ENCODE data around the gene DAW1.

DAW1 gene

GRCh38 chr2:227884511-227884947 lies 13.1 kb downstream of the DAW1 start:
- Histone ChIP-seq H3K27ac (ENCODE audit: low read length) (no peak overlapping the region), H3K4me1 (ENCODE audit: control insufficient read depth, low read depth, low read length) (no peaks in the 10 kb centered on the region), H3K36me3 (ENCODE audit: control insufficient read depth, low read depth, low read length) (no peaks in the 10 kb centered on the region), H3K27me3 (ENCODE audit: control insufficient read depth, insufficient read depth, low read length) (no peaks in the 10 kb centered on the region), H3K4me3 (ENCODE audit: low read length) (no peak overlapping the region), H3K9ac (ENCODE audit: low read length) (no peak overlapping the region), H3K9me3 (ENCODE audit: control insufficient read depth, low read depth, low read length) (no peaks in the 10 kb centered on the region)

- Histone ChIP-seq H3K4me3 (ENCODE audit: low read length) (no peak overlapping the region), H3K36me3 (ENCODE audit: control insufficient read depth, low read depth, low read length) (no peaks in the 10 kb centered on the region), H3K9me3 (ENCODE audit: control insufficient read depth, low read depth, low read length) (no peaks in the 10 kb centered on the region), H3K4me1 (ENCODE audit: control insufficient read depth, low read depth, low read length) (no peaks in the 10 kb centered on the region), H3K27me3 (ENCODE audit: control insufficient read depth, insufficient read depth, low read length) (no peaks in the 10 kb centered on the region), H3K9ac (ENCODE audit: low read length) (no peak overlapping the region), H3K27ac (ENCODE audit: low read length) (no peak overlapping the region)
These were observed 14.7 kb downstream of the DAW1 start for GRCh38 chr2:227886149-227886548.

GRCh38 chr2:227888289-227888688 lies 16.9 kb downstream of the DAW1 start:
- Histone ChIP-seq H3K4me1 (ENCODE audit: control insufficient read depth, low read depth, low read length) (no peaks in the 10 kb centered on the region), H3K36me3 (ENCODE audit: control insufficient read depth, low read depth, low read length) (no peaks in the 10 kb centered on the region)

GRCh38 chr2:227889336-227889735 lies 17.9 kb downstream of the DAW1 start:
- no peaks in the 10 kb centered on the region for H3K27me3 ChIP-seq (ENCODE audit: control insufficient read depth, insufficient read depth, low read length)
- no peak overlapping the region for H3K9ac ChIP-seq (ENCODE audit: low read length)
- H3K4me3 ChIP-seq (ENCODE audit: low read length): no peak overlapping the region
- H3K36me3 ChIP-seq (ENCODE audit: control insufficient read depth, low read depth, low read length): no peaks in the 10 kb centered on the region
- H3K9me3 ChIP-seq (ENCODE audit: control insufficient read depth, low read depth, low read length): no peaks in the 10 kb centered on the region
- H3K27ac ChIP-seq (ENCODE audit: low read length): no peak overlapping the region
- no peaks in the 10 kb centered on the region for H3K4me1 ChIP-seq (ENCODE audit: control insufficient read depth, low read depth, low read length)

More at GRCh38 chr2:227888289-227888688, 16.9 kb downstream of the DAW1 start:
- no peak overlapping the region for H3K27ac ChIP-seq (ENCODE audit: low read length)
- H3K27me3 ChIP-seq (ENCODE audit: control insufficient read depth, insufficient read depth, low read length): no peaks in the 10 kb centered on the region
- H3K9me3 ChIP-seq (ENCODE audit: control insufficient read depth, low read depth, low read length): no peaks in the 10 kb centered on the region
- no peak overlapping the region for H3K9ac ChIP-seq (ENCODE audit: low read length)
- H3K4me3 ChIP-seq (ENCODE audit: low read length): no peak overlapping the region

- H3K27me3 ChIP-seq (ENCODE audit: control insufficient read depth, insufficient read depth, low read length): no peaks in the 10 kb centered on the region
- H3K4me3 ChIP-seq (ENCODE audit: low read length): no peak overlapping the region
These were observed 19.2 kb downstream of the DAW1 start for GRCh38 chr2:227890495-227891079.

GRCh38 chr2:227891673-227892072 lies 20.2 kb downstream of the DAW1 start:
- no peak overlapping the region for H3K9ac ChIP-seq (ENCODE audit: low read length)
- no peaks in the 10 kb centered on the region for H3K4me1 ChIP-seq (ENCODE audit: control insufficient read depth, low read depth, low read length)
- H3K9me3 ChIP-seq (ENCODE audit: control insufficient read depth, low read depth, low read length): no peaks in the 10 kb centered on the region
- H3K4me3 ChIP-seq (ENCODE audit: low read length): no peak overlapping the region
- H3K36me3 ChIP-seq (ENCODE audit: control insufficient read depth, low read depth, low read length): no peaks in the 10 kb centered on the region
- H3K27me3 ChIP-seq (ENCODE audit: control insufficient read depth, insufficient read depth, low read length): no peaks in the 10 kb centered on the region
- H3K27ac ChIP-seq (ENCODE audit: low read length): no peak overlapping the region

More at GRCh38 chr2:227890495-227891079, 19.2 kb downstream of the DAW1 start:
- H3K27ac ChIP-seq (ENCODE audit: low read length): no peak overlapping the region
- H3K4me1 ChIP-seq (ENCODE audit: control insufficient read depth, low read depth, low read length): no peaks in the 10 kb centered on the region
- no peak overlapping the region for H3K9ac ChIP-seq (ENCODE audit: low read length)
- H3K9me3 ChIP-seq (ENCODE audit: control insufficient read depth, low read depth, low read length): no peaks in the 10 kb centered on the region
- H3K36me3 ChIP-seq (ENCODE audit: control insufficient read depth, low read depth, low read length): no peaks in the 10 kb centered on the region

- Histone ChIP-seq H3K4me1 (ENCODE audit: control insufficient read depth, low read depth, low read length) (no peaks in the 10 kb centered on the region), H3K27ac (ENCODE audit: low read length) (no peak overlapping the region), H3K36me3 (ENCODE audit: control insufficient read depth, low read depth, low read length) (no peaks in the 10 kb centered on the region), H3K9me3 (ENCODE audit: control insufficient read depth, low read depth, low read length) (no peaks in the 10 kb centered on the region), H3K4me3 (ENCODE audit: low read length) (no peak overlapping the region), H3K9ac (ENCODE audit: low read length) (no peak overlapping the region), H3K27me3 (ENCODE audit: control insufficient read depth, insufficient read depth, low read length) (no peaks in the 10 kb centered on the region)
These were observed 31.9 kb downstream of the DAW1 start for GRCh38 chr2:227903381-227903780.

GRCh38 chr2:227906991-227907390 lies 35.6 kb downstream of the DAW1 start:
- Histone ChIP-seq H3K9ac (ENCODE audit: low read length) (no peak overlapping the region), H3K27me3 (ENCODE audit: control insufficient read depth, insufficient read depth, low read length) (no peaks in the 10 kb centered on the region), H3K36me3 (ENCODE audit: control insufficient read depth, low read depth, low read length) (no peaks in the 10 kb centered on the region), H3K9me3 (ENCODE audit: control insufficient read depth, low read depth, low read length) (no peaks in the 10 kb centered on the region), H3K27ac (ENCODE audit: low read length) (no peak overlapping the region), H3K4me3 (ENCODE audit: low read length) (no peak overlapping the region), H3K4me1 (ENCODE audit: control insufficient read depth, low read depth, low read length) (no peaks in the 10 kb centered on the region)

- H3K4me1 ChIP-seq (ENCODE audit: control insufficient read depth, low read depth, low read length): no peaks in the 10 kb centered on the region
- H3K36me3 ChIP-seq (ENCODE audit: control insufficient read depth, low read depth, low read length): no peaks in the 10 kb centered on the region
- H3K27me3 ChIP-seq (ENCODE audit: control insufficient read depth, insufficient read depth, low read length): no peaks in the 10 kb centered on the region
- H3K27ac ChIP-seq (ENCODE audit: low read length): no peak overlapping the region
- H3K9me3 ChIP-seq (ENCODE audit: control insufficient read depth, low read depth, low read length): no peaks in the 10 kb centered on the region
- no peak overlapping the region for H3K9ac ChIP-seq (ENCODE audit: low read length)
- H3K4me3 ChIP-seq (ENCODE audit: low read length): no peak overlapping the region
These were observed 37.0 kb downstream of the DAW1 start for GRCh38 chr2:227908266-227909054.

GRCh38 chr2:227914362-227914761 lies 42.9 kb downstream of the DAW1 start:
- Histone ChIP-seq H3K27me3 (ENCODE audit: control insufficient read depth, insufficient read depth, low read length) (no peaks in the 10 kb centered on the region), H3K9ac (ENCODE audit: low read length) (no peak overlapping the region), H3K4me1 (ENCODE audit: control insufficient read depth, low read depth, low read length) (no peaks in the 10 kb centered on the region), H3K4me3 (ENCODE audit: low read length) (no peak overlapping the region), H3K36me3 (ENCODE audit: control insufficient read depth, low read depth, low read length) (no peaks in the 10 kb centered on the region), H3K9me3 (ENCODE audit: control insufficient read depth, low read depth, low read length) (no peaks in the 10 kb centered on the region), H3K27ac (ENCODE audit: low read length) (no peak overlapping the region)

- Histone ChIP-seq H3K9me3 (ENCODE audit: control insufficient read depth, low read depth, low read length) (no peaks in the 10 kb centered on the region), H3K27ac (ENCODE audit: low read length) (no peak overlapping the region), H3K36me3 (ENCODE audit: control insufficient read depth, low read depth, low read length) (no peaks in the 10 kb centered on the region), H3K9ac (ENCODE audit: low read length) (no peak overlapping the region), H3K27me3 (ENCODE audit: control insufficient read depth, insufficient read depth, low read length) (no peaks in the 10 kb centered on the region), H3K4me1 (ENCODE audit: control insufficient read depth, low read depth, low read length) (no peaks in the 10 kb centered on the region), H3K4me3 (ENCODE audit: low read length) (no peak overlapping the region)
These were observed 50.2 kb downstream of the DAW1 start for GRCh38 chr2:227921648-227922047.

- Histone ChIP-seq H3K4me1 (ENCODE audit: control insufficient read depth, low read depth, low read length) (no peaks in the 10 kb centered on the region), H3K27me3 (ENCODE audit: control insufficient read depth, insufficient read depth, low read length) (no peaks in the 10 kb centered on the region), H3K9ac (ENCODE audit: low read length) (no peak overlapping the region), H3K4me3 (ENCODE audit: low read length) (no peak overlapping the region), H3K27ac (ENCODE audit: low read length) (no peak overlapping the region), H3K9me3 (ENCODE audit: control insufficient read depth, low read depth, low read length) (peaks cover 6% of the 10 kb centered on the region), H3K36me3 (ENCODE audit: control insufficient read depth, low read depth, low read length) (no peaks in the 10 kb centered on the region)
These were observed 60.6 kb downstream of the DAW1 start for GRCh38 chr2:227932001-227932400.
